Left lung (tissue), 10 donors: ENCODE measurements around the gene MED12L. TPM values are rescaled to one million over a fixed set of nuclear protein-coding genes. Genes with fewer than 3 reads are reported as not detected.
A peak's percentile ranks its signal among the peaks of the same experiment; 100 is the strongest.

Experiments
- ATAC-seq: fragments of 200-7000 bp; cut with Tn5 transposase; one replicate; pipeline ENCODE4 v1.9.1; 2020; ENCODE audit warnings: moderate library complexity
- DNase-seq, 4 donors: peaks; one replicate each; pipeline ENCODE4 v3.0.0-alpha.2; 2013 to 2020
- H3K27ac ChIP-seq, 2 donors: fragments of 200-600 bp; sonication (generic) in 1 of 2; one replicate each; pipeline versions ENCODE4 v1.5.0 to v1.8.0; 2020 to 2021
- H3K27me3 ChIP-seq, 2 donors: fragments of 200-600 bp; sonication (generic) in 1 of 2; one replicate each; pipeline versions ENCODE4 v1.5.0 to v1.8.0; 2020 to 2021
- H3K36me3 ChIP-seq, 2 donors: fragments of 200-600 bp; sonication (generic) in 1 of 2; one replicate each; pipeline versions ENCODE4 v1.5.0 to v1.8.0; 2020 to 2021
- H3K4me1 ChIP-seq, 2 donors: fragments of 200-600 bp; one replicate each; pipeline ENCODE4 v1.8.0; 2021
- H3K4me3 ChIP-seq, 2 donors: fragments of 200-600 bp; sonication (generic) in 1 of 2; one replicate each; pipeline versions ENCODE4 v1.5.0 to v1.8.0; 2020 to 2021; ENCODE audit warnings: mild to moderate bottlenecking in 1 of 2
- H3K9me3 ChIP-seq, 2 donors: fragments of 200-600 bp; sonication (generic) in 1 of 2; one replicate each; pipeline versions ENCODE4 v1.5.0 to v1.8.0; 2020 to 2021
- intact Hi-C, 2 donors: fragments of 100-400 bp; cut with DNase I; formaldehyde crosslinking; loops; one replicate each; pipeline versions ENCODE4 v1.11.2 to v1.14.2; 2022
- polyA plus RNA-seq, 6 donors: library from polyadenylated mRNA; unstranded; fragments of 120-200 nt; gene quantifications; one replicate each; pipeline ENCODE4 v1.2.1, GENCODE V29; 2013; ENCODE audit not compliant: insufficient read length in 6 of 6
- total RNA-seq, 2 donors: library from RNA; stranded (reverse); fragmentation: NEBNext Ultra II Directional; extraction: Animal tissue kit (Norgen Biotek cat#: 25700); gene quantifications; one replicate each; pipeline ENCODE4 v1.2.1, GENCODE V29; 2021
- TF ChIP-seq, protein P1 (sequence below), 2 donors: fragments of 200-600 bp; sonication (generic) in 1 of 2; IDR thresholded peaks; one replicate each; pipeline versions ENCODE4 v1.5.0 to v1.8.0; 2021; ENCODE audit warnings: antibody characterized with exemption in 2 of 2
- donor health status: DM: no; HTN: yes; CAD: no.
- donor health status: DM: no; HTN: no; CAD: no.

MED12L gene
- total and polyA plus RNA-seq, 8 donors, result 0.66 to 1.0 (median 0.77) TPM

DNA sequence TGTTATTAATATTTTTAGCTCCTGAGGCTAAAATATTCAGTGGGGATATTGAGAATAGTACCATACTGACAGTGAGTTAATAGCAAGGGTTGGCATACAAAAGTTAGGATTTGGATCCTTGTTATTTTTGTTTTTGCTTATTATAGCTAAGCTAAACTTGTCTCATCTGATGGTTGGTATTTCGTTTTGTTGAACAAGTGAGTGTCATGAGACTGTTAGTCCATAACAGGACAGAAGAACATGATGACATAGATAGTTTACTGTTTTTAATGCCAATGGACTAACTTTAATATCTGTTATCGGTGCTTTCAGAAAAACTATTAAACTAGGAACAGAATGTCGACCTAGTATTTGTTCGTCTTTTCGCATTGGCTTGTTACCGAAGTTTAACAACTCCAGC, 69.1 kb downstream of the MED12L start:
- intact Hi-C loops, result no loop called here
- H3K9me3 ChIP-seq, result no peaks in the 10 kb centered on the region
- H3K27me3 ChIP-seq, result no peaks in the 10 kb centered on the region
- no peak overlapping the region for H3K4me3 ChIP-seq
- ATAC-seq (no peak), DNase-seq (no peak)
- TF ChIP-seq, protein P1, sequence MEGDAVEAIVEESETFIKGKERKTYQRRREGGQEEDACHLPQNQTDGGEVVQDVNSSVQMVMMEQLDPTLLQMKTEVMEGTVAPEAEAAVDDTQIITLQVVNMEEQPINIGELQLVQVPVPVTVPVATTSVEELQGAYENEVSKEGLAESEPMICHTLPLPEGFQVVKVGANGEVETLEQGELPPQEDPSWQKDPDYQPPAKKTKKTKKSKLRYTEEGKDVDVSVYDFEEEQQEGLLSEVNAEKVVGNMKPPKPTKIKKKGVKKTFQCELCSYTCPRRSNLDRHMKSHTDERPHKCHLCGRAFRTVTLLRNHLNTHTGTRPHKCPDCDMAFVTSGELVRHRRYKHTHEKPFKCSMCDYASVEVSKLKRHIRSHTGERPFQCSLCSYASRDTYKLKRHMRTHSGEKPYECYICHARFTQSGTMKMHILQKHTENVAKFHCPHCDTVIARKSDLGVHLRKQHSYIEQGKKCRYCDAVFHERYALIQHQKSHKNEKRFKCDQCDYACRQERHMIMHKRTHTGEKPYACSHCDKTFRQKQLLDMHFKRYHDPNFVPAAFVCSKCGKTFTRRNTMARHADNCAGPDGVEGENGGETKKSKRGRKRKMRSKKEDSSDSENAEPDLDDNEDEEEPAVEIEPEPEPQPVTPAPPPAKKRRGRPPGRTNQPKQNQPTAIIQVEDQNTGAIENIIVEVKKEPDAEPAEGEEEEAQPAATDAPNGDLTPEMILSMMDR (IDR thresholded peaks at IDR 0.05), result no peak
- no peak overlapping the region for H3K27ac ChIP-seq
- H3K36me3 ChIP-seq, result no peaks in the 10 kb centered on the region
- H3K4me1 ChIP-seq, result no peaks in the 10 kb centered on the region

DNA sequence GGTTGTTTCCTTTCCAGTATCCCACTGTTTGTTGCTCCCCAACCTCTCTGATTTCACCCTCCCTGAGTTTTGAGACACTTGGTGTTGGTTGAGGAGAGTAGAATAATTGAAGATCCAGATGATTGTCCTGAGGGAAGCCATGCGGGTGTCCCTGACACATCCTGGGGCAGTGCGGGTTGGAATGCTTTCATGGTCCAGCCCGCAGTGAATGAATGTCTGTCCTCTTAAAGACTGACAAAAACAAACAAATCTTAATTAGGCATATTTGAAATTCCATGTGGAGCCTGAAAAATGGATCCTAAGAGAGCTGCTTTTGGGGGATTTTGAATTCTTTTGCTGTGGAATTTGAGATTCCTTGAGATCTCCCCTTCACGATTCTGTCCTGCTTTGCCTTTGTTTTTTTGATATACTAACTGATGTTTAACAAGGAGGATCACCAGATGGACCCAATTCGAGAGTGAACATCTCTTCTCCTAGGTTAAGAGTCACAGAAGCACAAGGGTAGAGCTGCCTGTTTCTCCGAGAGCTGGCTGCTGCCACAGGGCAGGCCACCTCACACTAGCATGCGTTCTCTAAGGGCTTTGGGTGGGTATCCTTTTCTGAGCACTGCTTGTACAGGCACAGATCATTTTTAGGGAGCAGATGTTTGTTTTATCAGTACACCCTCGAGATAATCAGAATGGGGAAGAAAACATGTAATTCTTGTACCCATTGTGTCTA, 70.1 kb downstream of the MED12L start:
- H3K4me1 ChIP-seq, result no peaks in the 10 kb centered on the region
- ATAC-seq (no peak), DNase-seq (no peak)
- H3K27me3 ChIP-seq, result no peaks in the 10 kb centered on the region
- TF ChIP-seq, protein P1 (IDR thresholded peaks at IDR 0.05), result no peak
- intact Hi-C loops, result no loop called here
- no peaks in the 10 kb centered on the region for H3K36me3 ChIP-seq
- no peak overlapping the region for H3K4me3 ChIP-seq
- H3K9me3 ChIP-seq, result no peaks in the 10 kb centered on the region
- no peak overlapping the region for H3K27ac ChIP-seq

DNA sequence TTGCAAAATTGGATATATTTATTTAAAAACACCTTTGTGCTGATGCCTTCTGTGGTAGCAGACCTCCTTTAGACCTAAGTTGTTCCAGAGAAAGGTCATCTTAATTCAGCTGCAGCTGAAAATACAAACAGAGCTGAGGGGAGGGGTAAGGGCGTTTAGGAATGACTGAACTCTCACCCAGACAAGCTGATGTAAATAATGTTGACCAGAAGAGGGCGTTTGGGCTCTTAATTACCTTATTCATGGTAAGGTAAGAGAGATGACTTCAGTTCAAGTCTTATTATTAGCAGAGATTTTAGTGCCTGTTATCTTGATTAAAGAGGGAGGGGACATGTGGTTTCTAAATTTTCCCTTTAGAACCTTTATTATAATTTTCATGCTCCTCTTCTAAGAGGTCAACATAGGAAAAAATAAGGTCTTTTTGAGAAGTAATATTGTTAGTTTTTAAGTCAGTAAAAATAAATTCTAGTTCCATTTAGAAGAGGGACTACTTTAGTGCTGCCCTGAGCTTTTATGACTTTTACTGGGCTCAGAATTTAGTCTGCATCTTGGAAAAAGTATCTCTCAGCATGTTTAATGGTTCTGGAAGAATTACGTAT, 71.3 kb downstream of the MED12L start:
- H3K9me3 ChIP-seq, result no peaks in the 10 kb centered on the region
- H3K4me3 ChIP-seq, result no peak overlapping the region
- no peaks in the 10 kb centered on the region for H3K4me1 ChIP-seq
- intact Hi-C loops, result no loop called here
- DNase-seq (peak in 1 of 4 donors; percentile 46), ATAC-seq (peak; percentile 86)
- H3K27ac ChIP-seq, result no peak overlapping the region
- TF ChIP-seq, protein P1 (IDR thresholded peaks at IDR 0.05), result peak; percentile 39 to 43
- H3K27me3 ChIP-seq, result no peaks in the 10 kb centered on the region
- no peaks in the 10 kb centered on the region for H3K36me3 ChIP-seq

DNA sequence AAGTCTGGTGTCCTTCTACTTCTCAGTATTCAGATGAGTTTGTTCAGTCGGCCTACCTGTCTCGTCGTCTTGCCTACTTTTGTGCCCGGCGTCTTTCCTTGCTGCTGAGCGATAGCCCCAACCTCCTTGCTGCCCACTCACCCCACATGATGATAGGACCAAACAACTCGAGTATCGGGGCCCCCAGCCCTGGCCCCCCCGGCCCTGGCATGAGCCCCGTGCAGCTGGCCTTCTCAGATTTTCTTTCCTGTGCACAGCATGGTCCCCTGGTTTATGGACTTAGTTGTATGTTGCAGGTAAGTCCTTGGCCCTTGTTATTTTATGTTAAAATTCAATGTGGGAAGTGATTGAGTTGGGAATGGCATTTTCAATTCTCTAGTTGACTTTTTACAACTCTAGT, 74.3 kb downstream of the MED12L start:
- H3K4me3 ChIP-seq, result no peak overlapping the region
- TF ChIP-seq, protein P1 (IDR thresholded peaks at IDR 0.05), result no peak
- H3K4me1 ChIP-seq, result no peaks in the 10 kb centered on the region
- ATAC-seq (no peak), DNase-seq (no peak)
- no peak overlapping the region for H3K27ac ChIP-seq
- H3K9me3 ChIP-seq, result no peaks in the 10 kb centered on the region
- intact Hi-C loops, result no loop called here
- no peaks in the 10 kb centered on the region for H3K36me3 ChIP-seq
- no peaks in the 10 kb centered on the region for H3K27me3 ChIP-seq

DNA sequence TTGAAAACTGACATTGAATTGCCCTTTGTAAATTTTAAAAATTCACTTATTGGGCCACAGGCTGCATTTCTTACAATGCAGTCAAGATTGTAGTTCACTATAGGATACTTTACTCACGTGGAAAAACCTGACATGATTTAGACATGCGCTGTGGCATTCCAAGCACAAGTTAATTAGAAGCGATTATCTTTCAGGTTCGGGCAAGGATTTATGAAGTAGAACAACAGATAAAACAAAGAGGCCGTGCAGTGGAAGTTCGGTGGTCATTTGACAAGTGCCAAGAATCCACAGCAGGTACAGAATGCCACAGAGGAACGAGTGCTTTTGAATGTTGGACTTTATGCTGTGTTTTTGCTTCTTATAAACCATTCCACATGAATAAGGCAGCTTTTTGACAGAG, 79.8 kb downstream of the MED12L start:
- H3K4me3 ChIP-seq, result no peak overlapping the region
- intact Hi-C loops, result loop anchor here in 1 of 2 donors (5.0 kb wide), 1 partner anchor 117 kb away; no protein-coding TSS in a partner anchor
- H3K27ac ChIP-seq, result no peak overlapping the region
- H3K36me3 ChIP-seq, result no peaks in the 10 kb centered on the region
- no peaks in the 10 kb centered on the region for H3K27me3 ChIP-seq
- no peak for ATAC-seq
- TF ChIP-seq, protein P1 (IDR thresholded peaks at IDR 0.05), result no peak
- H3K9me3 ChIP-seq, result no peaks in the 10 kb centered on the region
- peaks cover 8 to 25% of the 10 kb centered on the region in 2 donors for H3K4me1 ChIP-seq
- no peak for DNase-seq
